HUES48 (cell line): Measurements from ENCODE around the gene SLTM.
"Not testable (repeated sequence)": the region's sequence is repeated elsewhere in the genome, so short reads cannot be mapped to it uniquely, and the experiment has no call there.

Source experiments
- H3K27ac ChIP-seq: one replicate; pipeline ENCODE4 v1.7.0; 2013; ENCODE audit warnings: low read depth, low read length, inconsistent platforms
- H3K27me3 ChIP-seq: 2 replicates; pipeline ENCODE4 v1.6.1; 2013; ENCODE audit warnings: mild to moderate bottlenecking, low read length; ENCODE audit not compliant: control insufficient read depth, insufficient read depth
- H3K36me3 ChIP-seq: 2 replicates; pipeline ENCODE4 v1.6.1; 2013; ENCODE audit warnings: low read length; ENCODE audit not compliant: control insufficient read depth, insufficient read depth
- H3K4me1 ChIP-seq: 2 replicates; pipeline ENCODE4 v1.6.1; 2013; ENCODE audit warnings: mild to moderate bottlenecking, low read length; ENCODE audit not compliant: control insufficient read depth, insufficient read depth
- H3K4me3 ChIP-seq: 2 replicates; pipeline ENCODE4 v1.5.1; 2013; ENCODE audit warnings: mild to moderate bottlenecking, low read depth, low read length
- H3K9ac ChIP-seq: 2 replicates; pipeline ENCODE4 v1.6.1; 2013; ENCODE audit warnings: mild to moderate bottlenecking, low read depth, low read length, moderate library complexity
- H3K9me3 ChIP-seq: 2 replicates; pipeline ENCODE4 v1.6.1; 2013; ENCODE audit warnings: low read length; ENCODE audit not compliant: control insufficient read depth, insufficient read depth

SLTM gene

DNA sequence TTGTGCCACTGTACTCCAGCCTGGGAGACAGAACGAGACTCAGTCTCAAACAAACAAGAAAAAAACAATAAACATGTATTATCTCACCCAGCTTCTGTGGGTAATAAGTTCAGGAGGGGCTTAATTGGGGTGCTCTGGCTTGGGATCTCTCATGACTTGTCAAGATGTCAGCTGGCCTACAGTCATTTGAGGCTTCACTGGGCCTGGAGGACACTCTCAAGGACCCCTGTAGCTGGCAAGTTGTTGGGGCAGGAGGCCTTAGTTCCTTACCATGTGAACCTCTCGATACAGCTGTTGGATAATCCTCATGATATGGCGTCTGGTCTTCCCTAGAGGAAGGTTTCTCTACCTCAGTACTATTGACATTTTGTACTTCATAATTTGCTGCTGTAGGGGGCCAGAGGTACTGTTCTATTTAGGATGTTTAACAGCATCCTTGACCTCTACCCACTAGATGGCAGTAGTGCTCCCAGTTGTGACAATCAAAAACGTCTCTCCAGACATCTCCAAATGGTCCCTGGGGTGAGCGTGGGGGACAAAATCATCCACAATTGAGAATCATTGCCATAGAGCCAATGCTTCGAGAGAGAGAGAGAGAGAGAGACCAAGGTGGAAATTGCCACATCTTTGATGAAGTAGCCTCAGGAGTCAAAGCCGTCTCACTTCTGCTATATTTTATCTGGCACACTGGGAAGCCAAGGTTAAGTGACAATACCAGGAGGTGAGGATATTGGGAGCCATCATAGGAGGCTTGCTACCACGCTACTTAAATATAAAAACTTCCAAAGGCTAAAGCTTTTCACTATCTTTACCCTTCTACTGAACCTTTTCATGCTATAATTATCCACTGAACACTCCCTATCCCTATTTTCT, 23.9 kb upstream of the SLTM start:
- no peaks in the 10 kb centered on the region for H3K27me3 ChIP-seq
- H3K36me3 ChIP-seq, result no peaks in the 10 kb centered on the region
- no peaks in the 10 kb centered on the region for H3K9me3 ChIP-seq
- peaks cover 7% of the 10 kb centered on the region for H3K4me1 ChIP-seq
- H3K4me3 ChIP-seq, result no peak overlapping the region
- no peak overlapping the region for H3K9ac ChIP-seq
- no peak overlapping the region for H3K27ac ChIP-seq

- H3K9ac ChIP-seq, result no peak overlapping the region
- H3K36me3 ChIP-seq, result no peaks in the 10 kb centered on the region
- no peak overlapping the region for H3K4me3 ChIP-seq
- no peak overlapping the region for H3K27ac ChIP-seq
- H3K4me1 ChIP-seq, result peaks cover 11% of the 10 kb centered on the region
- no peaks in the 10 kb centered on the region for H3K27me3 ChIP-seq
- H3K9me3 ChIP-seq, result no peaks in the 10 kb centered on the region
Measured at GRCh38 chr15:58952751-58953150, 19.3 kb upstream of the SLTM start.

DNA sequence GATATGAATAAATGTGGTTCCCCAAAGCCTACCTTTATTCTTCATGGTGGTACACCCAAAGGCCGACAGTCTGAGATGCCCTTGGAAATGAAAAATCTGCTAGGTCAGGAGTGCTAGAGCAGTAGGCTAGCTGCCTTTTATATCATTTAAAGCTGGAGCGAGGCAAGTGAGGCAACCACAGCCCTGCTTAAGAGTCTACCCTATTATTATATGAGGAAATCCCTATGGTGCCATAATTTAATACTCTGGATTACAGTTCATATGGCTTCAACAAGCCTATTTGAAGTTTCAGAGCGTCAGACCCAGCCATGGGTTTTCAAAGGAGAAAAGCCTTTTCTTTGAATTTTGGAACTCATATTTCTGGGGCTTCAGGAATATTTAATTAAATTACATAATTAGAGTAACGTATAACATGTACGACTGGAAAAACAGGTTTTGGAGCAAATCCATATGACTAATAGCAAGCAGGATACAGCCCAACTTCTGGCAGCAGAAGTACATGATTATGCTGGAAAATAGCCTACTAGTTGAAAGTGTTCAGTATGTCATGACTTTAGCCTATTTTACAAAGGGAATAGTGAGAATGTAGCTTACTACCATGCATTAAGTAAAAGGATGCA, 18.0 kb upstream of the SLTM start:
- Histone ChIP-seq H3K27ac (no peak overlapping the region), H3K4me1 (peaks cover 11% of the 10 kb centered on the region), H3K9ac (no peak overlapping the region), H3K9me3 (no peaks in the 10 kb centered on the region), H3K27me3 (no peaks in the 10 kb centered on the region), H3K4me3 (no peak overlapping the region), H3K36me3 (no peaks in the 10 kb centered on the region)

- Histone ChIP-seq H3K4me1 (peaks cover 5% of the 10 kb centered on the region), H3K27me3 (no peaks in the 10 kb centered on the region), H3K9ac (no peak overlapping the region), H3K36me3 (no peaks in the 10 kb centered on the region), H3K27ac (no peak overlapping the region), H3K4me3 (no peak overlapping the region), H3K9me3 (no peaks in the 10 kb centered on the region)
Measured at GRCh38 chr15:58947179-58947578, 13.7 kb upstream of the SLTM start.

- H3K36me3 ChIP-seq, H3K4me1 ChIP-seq, H3K9me3 ChIP-seq, H3K27me3 ChIP-seq, H3K9ac ChIP-seq, H3K4me3 ChIP-seq: not testable (repeated sequence)
- H3K27ac ChIP-seq, result peak overlapping the region; percentile 99
Measured at GRCh38 chr15:58934974-58935373, 1.5 kb upstream of the SLTM start.

DNA sequence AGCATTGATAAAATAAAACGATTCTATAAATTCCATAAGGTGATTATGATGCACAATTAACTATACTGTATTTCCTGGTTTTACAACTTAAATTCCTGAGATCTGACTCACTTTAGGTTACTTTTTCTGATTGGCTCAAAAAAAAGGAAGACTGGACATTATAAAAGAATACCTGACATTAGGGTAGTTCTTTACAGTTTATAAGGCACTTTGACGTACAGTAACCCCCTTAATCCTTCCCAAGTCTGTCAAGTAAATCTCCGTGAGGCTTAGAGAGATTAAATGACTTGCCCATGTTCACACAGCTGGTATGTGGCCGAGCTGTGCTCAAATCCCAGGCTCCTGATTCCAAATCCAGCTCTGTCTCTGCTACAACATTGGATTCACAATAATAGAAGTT, 1.0 kb upstream of the SLTM start:
- Histone ChIP-seq H3K9ac (peak overlapping the region; percentile 98; the same call in 1 of the 2 replicates), H3K4me1 (peaks cover 7% of the 10 kb centered on the region), H3K27ac (peak overlapping the region; percentile 99), H3K4me3 (peak overlapping the region; percentile 97), H3K27me3 (no peaks in the 10 kb centered on the region), H3K36me3 (peaks cover 9% of the 10 kb centered on the region), H3K9me3 (no peaks in the 10 kb centered on the region)

- Histone ChIP-seq H3K27ac (peak overlapping the region; percentile 99), H3K4me1 (peaks cover 7% of the 10 kb centered on the region), H3K36me3 (peaks cover 13% of the 10 kb centered on the region), H3K9me3 (no peaks in the 10 kb centered on the region), H3K9ac (peak overlapping the region; percentile 98), H3K4me3 (peak overlapping the region; percentile 97), H3K27me3 (no peaks in the 10 kb centered on the region)
Measured at GRCh38 chr15:58934114-58934447, 602 bp upstream of the SLTM start.

DNA sequence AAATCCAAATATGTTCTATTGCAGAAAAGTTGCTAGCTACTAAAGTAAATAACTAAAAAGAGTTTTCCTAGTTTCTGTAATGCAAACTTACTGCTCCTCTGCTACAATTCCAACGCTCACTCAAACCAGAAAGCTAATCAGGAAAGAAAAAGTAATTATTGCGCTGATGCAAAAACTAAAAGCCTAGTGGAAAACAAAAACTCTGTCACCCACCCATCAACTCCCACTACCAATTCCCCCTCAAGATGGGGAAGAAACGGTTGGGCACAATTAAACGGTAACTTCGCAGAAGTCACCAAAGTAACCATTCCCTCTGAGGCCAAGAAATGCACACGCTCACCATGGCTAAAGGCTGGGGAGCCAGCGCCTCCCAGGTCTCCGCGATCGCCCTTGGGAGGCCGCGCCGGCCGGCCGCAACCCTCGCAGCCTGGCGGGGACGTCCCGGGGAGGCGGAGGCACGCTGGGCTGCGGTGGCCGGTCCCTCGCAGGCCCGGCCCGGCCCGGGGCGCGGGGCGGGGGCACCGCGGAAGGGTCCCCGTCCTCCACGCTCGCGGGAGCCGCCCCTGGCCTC, 684 bp downstream of the SLTM start:
- peaks cover 25% of the 10 kb centered on the region for H3K36me3 ChIP-seq
- no peaks in the 10 kb centered on the region for H3K27me3 ChIP-seq
- H3K4me1 ChIP-seq, result peaks cover 19% of the 10 kb centered on the region
- H3K4me3 ChIP-seq, result peak overlapping the region; percentile 97
- H3K27ac ChIP-seq, result peak overlapping the region; percentile 99
- H3K9ac ChIP-seq, result peak overlapping the region; percentile 98
- H3K9me3 ChIP-seq, result no peaks in the 10 kb centered on the region

DNA sequence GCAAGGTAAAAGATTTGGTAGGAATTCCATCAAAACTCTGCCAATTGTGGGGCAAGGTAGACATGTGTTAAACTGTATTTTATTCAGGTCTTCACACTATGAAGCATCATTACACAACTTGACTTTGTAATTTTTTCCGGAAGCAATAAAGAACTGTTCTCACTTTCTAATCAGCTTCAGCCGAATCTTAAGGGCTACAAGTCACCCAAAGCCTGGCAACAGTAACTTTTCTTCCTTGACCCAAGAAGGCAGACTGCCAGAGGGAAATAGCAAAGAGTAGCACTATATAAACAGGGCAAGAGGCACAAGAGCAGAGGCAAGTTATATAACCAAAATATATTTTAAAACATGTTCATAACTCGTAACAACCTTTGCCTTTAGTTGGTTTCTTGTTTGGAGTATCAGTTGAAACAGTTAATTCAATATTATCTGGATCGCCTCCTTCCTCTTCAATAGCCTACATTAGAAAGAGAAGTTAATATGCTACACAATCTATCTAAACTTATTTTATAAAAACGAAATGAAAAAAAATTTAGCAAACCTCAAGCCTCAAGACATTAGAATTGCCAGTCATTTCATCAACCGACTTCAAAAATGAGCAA, 1.4 kb downstream of the SLTM start:
- Histone ChIP-seq H3K27ac (peak overlapping the region; percentile 99), H3K9me3 (no peaks in the 10 kb centered on the region), H3K27me3 (no peaks in the 10 kb centered on the region), H3K9ac (peak overlapping the region; percentile 98), H3K4me1 (peaks cover 26% of the 10 kb centered on the region), H3K36me3 (peaks cover 33% of the 10 kb centered on the region), H3K4me3 (peak overlapping the region; percentile 97)

GRCh38 chr15:58929891-58930416, 3.5 kb downstream of the SLTM start:
- Histone ChIP-seq H3K4me1 (peaks cover 35% of the 10 kb centered on the region), H3K9me3 (no peaks in the 10 kb centered on the region), H3K9ac (no peak overlapping the region), H3K4me3 (peak overlapping the region; percentile 97; the same call in 1 of the 2 replicates), H3K27ac (peak overlapping the region; percentile 84), H3K36me3 (peaks cover 54% of the 10 kb centered on the region), H3K27me3 (no peaks in the 10 kb centered on the region)
